ENCODE data around the gene RPN1.

GRCh38 chr3:128607710-128608048 is 42.9 kb downstream of the RPN1 start:
- no peak for TF ChIP-seq CTCF (IDR thresholded peaks at IDR 0.05)
- TF ChIP-seq POLR2A (IDR thresholded peaks at IDR 0.05) = no peak
